GM04504 (cell line): Measurements from ENCODE around the gene FMNL1.
"Not testable (repeated sequence)": the region's sequence is repeated elsewhere in the genome, so short reads cannot be mapped to it uniquely, and the experiment has no call there.

Experiments used
- DNase-seq: peaks from one replicate; pipeline ENCODE4 v3.0.0-alpha.2; 2012; ENCODE audit warnings: low read depth

Gene FMNL1

DNA sequence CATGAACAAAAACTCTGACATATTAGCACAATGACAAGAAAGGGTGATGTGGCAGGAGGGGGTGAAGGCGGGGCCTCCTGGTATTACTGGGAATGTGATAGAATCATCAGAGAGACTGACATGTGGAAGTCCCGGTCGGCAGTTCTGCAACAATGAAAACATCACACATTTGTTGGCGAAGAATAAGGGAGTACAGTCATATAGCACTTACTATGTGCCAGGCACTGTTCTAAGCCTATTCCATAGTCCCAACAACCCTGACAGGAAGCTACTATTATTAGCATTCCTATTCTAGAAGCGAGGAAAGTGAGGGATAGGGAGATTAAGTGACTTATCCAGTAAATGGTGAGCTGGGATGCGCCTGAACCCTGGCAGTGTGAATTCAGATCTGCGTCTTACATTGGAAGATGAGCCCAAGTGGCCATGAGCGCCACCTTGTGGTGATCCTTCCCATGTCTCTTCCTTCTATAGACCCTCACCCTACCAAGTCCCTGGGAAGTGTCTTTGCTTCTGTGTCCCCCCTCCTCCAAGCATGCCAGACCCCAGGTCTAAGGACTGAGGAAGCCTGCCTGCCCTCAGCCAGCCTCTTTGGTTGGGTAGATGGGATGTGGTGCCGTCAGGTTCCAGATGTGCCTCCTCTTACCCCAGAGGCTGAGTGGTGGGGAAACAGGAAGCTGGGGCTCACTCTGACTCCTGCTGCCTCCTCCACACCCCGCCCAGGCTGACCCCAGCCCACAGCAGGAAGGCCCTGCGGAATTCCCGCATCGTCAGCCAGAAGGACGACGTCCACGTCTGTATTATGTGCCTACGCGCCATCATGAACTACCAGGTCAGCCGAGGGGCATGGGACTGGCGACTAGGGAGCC, 14.0 kb downstream of the FMNL1 start:
- no peak for DNase-seq

DNA sequence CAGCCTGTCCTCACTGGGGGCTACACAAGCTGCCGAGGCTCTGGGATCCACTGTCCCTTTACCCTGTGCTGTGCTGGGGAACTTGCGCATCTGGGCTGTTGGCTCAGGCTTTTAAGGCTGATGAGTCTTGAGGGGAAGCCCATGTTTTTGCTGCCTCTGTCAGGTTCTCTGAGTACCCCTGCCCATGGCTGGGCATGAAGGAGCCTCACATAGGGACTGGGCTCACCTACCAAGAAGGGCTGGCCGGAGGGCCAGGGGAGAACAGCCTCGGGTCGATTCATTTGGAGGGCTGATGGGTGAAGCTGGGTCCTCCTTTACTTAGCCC, 14.6 kb downstream of the FMNL1 start:
- DNase-seq: no peak

DNA sequence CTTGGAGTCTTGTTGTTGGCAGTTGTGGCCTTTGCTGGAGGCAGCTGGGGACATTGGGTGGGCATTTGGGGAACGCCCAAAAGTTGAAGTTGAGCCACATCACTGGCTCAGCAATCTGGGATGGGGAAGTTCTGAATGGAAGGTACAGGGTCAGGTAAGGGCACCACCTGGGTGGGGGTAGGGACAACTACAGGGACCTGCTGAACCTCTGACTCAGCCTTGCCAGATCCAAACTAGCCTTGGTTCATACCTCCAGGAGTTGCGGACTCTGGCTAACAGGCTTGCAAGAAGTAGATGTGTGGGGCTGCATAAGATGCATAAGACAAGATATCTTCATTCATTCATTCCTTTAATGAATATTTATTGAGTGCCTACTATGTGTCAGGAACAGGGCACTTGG, 16.0 kb downstream of the FMNL1 start:
- DNase-seq: no peak

DNA sequence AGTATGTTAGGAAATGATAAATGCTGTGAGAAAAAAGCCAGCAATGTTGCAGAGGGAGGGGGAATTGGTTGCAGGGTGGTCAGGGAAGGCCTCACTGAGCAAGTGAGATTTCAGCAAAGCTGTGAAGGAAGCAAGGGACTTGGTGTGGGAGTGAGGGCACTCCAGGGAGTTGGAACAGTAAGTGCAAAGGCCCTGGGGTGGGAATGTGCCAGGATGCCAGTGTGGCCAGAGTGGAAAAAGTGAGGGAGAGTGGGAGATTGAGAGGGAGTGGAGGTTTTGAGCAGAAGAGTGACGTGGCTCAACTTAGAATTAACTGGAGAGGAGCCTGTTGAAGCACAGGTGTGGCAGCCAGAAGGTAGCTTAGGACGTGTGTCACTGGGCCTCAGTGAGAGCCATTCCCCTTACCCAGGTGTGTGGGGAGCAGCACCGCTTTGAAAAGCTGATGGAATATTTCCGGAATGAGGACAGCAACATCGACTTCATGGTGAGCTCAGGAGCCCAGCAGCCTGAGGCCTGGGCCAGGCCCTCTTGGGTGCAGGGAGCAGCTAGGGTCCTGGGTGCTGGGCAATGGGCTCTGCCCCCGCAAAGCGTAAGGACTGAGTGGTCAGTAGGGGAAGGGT, 16.6 kb downstream of the FMNL1 start:
- DNase-seq: no peak

DNA sequence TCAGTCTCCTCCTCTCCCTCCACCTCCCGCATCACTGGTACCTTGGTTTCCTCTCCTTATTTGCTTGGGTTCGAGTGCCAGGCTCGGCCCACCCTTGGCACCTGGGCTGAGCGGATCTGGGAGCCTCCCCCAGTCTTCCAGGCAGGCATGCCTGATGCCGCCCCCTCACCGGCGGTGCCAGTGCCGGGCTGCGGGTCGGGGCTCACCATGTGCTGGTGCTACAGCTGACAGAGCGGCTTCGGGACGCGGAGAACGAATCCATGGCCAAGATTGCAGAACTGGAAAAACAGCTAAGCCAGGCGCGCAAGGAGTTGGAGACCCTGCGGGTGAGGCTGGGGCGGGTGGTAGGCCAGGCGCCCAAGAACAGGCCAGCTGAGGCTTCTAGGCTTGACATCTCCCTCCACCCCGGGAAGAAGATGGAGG, 19.2 kb downstream of the FMNL1 start:
- DNase-seq: no peak

DNA sequence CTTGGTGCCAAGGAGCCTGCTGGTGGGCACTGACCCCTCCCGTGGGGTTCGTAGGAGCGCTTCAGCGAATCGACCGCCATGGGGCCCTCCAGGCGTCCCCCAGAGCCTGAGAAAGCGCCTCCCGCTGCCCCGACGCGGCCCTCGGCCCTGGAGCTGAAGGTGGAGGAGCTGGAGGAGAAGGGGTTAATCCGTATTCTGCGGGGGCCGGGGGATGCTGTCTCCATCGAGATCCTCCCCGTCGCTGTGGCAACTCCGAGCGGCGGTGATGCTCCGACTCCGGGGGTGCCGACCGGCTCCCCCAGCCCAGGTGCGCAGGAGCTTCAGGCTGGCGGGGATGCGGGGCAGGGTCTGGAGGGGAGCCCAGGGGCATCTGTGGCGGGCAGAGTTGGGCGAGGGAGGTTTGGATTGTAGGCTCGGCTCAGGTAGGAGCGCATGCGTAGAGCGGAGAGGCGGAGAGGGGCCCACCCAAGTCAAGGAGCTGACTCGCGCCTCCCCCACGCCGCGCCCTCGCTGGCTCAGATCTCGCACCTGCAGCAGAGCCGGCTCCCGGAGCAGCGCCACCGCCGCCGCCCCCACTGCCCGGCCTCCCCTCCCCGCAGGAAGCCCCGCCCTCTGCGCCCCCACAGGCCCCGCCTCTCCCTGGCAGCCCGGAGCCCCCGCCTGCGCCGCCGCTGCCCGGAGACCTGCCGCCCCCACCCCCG, 19.8 kb downstream of the FMNL1 start:
- DNase-seq: no peak

DNA sequence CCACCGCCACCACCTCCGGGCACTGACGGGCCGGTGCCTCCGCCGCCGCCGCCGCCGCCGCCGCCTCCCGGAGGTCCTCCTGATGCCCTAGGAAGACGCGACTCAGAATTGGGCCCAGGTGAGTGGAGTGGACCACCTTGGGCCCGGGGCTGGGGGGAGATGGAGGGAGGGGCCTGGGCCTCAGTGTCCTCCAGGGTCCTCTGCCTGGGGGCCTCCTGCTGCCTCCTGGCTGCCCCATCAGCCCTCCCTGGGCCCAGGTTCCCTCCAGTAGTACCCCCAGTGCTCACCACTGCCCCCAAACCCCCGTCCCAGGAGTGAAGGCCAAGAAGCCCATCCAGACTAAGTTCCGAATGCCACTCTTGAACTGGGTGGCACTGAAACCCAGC, 20.3 kb downstream of the FMNL1 start:
- DNase-seq: no peak

DNA sequence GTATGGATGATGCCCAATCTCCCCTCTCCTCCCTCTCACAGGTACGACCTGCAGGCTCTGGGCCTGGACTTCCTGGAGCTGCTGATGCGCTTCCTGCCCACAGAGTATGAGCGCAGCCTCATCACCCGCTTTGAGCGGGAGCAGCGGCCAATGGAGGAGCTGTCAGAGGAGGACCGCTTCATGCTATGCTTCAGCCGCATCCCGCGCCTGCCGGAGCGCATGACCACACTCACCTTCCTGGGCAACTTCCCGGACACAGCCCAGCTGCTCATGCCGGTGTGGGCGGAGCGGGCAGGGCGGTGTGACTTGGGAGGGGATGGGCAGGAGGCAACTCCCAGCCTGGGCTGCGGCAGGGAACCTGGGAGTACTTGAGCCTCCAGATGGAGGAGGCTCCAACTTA, 22.1 kb downstream of the FMNL1 start:
- DNase-seq: no peak

DNA sequence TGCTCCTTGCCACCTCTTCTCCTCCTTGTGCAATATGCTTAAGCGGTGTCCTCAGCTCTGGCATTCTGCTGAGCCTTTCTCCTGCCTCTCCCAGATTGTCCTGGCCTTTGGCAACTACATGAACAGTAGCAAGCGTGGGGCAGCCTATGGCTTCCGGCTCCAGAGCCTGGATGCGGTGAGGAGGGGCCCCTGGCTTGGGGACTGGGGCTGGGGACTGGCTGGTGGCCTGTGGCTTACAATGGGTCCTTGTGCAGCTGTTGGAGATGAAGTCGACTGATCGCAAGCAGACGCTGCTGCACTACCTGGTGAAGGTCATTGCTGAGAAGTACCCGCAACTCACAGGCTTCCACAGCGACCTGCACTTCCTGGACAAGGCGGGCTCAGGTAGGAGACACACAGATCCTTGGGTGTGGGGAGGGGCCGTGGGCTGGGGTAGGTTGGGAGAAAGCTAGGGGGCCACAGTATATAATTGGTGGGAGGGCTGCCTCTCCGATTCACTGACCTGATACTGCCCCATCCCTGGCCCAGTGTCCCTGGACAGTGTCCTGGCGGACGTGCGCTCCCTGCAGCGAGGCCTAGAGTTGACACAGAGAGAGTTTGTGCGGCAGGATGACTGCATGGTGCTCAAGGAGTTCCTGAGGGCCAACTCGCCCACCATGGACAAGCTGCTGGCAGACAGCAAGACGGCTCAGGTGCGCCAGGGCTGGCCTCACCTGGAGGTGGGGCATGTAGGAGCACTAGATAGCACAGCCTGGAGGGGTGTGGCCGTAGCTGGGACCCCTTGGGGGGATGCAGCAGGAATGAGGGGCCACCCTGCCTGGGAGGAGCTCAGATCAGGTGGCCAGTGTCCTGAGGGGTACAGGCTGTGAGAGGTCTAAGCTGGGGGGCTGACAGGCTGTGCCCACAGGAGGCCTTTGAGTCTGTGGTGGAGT, 23.3 kb downstream of the FMNL1 start:
- DNase-seq: no peak

DNA sequence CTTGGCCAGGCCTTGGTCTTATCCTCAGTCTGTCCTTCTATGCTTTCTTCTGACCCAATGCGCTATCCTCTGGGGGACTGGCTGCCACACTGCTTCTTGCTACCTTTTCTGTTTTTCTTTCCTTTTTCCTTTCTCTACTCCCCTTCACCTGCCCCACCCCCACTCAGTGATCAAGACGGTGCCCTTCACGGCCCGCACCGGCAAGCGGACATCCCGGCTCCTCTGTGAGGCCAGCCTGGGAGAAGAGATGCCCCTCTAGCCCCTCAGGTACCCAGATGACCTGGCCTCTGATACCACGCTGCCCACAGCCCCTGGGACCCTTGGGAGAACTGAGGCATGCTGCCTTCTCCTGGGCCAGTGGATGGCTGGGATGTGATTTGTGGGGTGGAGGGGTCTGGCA, 24.7 kb downstream of the FMNL1 start:
- DNase-seq: no peak

DNA sequence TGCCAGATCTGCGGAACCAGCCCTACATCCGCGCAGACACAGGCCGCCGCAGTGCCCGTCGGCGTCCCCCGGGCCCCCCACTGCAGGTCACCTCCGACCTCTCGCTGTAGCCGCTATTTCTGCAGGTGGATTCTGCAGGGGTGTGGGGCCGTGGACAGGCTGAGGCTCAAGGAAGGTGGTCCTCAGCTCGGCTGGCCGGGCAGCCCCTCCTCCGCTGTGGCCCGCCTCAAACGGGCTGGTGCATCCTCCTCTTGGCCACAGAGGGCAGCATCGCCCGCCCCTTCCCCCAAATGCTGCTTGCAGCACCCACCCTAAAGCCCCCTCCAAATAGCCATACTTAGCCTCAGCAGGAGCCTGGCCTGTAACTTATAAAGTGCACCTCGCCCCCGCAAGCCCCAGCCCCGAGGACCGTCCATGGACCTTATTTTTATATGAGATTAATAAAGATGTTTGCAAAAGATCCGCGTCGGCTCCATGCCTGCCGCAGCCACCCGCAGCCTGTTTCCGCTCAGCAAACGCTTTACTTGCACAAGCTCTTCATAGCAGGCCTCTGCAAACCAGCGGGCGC, 25.3 kb downstream of the FMNL1 start:
- DNase-seq: no peak

DNA sequence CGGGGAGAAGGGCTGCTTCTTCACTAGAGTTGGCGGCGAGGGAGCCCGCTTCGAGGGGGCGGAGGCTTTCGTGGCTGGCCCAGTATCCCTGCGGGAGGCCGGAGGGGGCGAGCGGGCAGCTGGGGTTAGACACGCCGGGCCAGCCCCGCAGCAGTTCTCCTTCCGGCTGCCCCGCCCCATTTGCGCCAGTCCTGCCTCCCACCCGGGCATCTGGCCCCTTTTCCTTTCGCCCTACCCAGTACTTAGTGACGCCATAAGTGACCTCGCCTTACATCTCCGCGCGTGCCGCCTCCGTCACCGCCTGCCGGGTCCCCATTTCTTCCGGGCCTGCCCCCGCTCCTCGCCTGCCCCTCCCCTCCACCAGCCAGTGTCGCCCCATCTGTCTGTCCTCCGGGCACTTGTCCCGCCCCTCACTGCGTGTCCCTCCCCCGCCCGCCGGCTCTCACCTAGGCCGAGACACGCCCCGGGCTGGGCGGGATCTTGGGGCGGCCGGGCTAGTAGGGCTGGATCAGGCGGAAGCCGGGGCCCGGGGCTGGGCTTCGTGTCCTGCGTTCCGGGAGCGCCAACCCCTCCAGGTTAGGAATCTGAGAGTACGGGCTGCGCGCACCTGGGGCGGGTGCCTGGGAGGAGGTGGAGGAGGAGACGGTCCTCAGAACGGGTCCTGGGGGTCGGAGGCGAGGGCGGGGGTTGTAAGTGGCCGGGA, 25.9 kb downstream of the FMNL1 start:
- no peak for DNase-seq

DNA sequence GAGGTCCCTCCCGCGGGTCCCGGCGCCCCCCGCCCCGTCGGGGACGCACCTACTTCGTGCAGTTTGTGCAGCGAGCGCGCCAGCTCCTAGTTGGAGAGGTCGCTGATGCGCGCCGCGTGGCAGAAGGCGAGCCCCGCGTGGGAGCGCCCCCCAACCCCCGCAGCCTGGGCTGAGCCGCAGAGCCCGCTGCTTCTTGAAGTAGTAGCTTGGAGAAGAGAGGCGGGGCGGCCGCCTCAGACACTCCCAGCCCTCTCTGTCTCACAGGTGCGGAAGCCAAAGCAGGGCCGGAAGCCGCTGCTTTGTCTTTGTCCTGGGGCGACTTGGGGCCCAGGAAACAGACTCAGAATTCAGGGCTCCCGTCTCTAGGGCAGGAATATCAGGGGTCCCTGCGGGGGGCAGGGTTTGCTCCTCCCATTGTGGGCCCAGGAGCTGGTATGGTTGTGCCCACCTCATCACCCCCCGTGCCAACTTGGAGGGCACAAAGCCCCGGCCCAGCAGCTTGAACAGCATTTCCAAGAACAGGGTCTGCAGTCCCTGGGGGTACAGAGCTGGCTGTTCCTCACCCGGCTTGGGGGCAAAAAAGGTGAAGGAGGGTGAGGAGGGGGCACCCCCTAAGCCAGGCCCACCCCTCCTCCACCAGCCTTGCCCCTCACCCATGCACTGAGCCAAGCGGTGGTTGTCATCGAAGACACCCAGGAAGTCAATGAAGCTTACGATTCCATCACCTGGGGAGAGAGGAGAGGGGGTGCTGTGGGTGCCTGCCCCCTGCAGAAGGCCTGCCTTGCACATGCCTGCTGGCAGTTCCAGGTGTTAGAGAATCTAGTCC, 26.7 kb downstream of the FMNL1 start:
- no peak for DNase-seq

DNA sequence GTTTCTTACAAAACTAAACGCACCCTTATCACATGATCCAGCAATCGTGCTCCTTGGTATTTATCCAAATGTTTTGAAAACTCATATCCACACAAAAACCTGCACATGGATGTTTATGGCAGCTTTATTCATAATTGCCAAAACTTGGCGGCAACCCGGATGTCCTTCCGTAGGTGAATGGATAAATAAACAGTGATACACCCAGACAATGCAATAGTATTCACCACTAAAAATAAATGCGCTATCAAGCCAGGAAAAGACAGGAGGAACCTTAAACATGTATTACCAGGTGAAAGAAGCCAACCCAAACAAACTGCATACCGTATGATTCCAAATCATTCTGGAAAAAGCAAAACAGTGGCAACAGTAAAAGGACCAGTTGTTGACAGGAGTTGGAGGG, 30.2 kb downstream of the FMNL1 start:
- DNase-seq: no peak

DNA sequence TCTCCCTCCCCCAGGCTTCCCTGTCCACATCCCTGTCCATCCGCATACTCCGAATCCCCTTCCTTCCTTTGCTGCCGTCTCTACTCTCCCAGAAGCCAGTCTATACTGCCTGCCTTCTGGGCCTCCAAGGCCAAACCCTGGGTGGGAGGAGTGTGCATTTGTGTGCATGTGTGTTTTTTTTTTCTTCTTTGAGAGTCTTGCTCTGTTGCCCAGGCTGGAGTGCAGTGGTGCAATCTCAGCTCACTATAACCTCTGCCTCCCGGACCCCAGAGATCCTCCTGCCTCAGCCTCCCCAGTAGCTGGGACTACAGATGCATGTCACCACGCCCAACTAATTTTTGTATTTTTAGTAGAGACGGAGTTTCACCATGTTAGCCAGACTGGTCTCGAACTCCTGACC, 31.6 kb downstream of the FMNL1 start:
- not testable (repeated sequence) for DNase-seq

DNA sequence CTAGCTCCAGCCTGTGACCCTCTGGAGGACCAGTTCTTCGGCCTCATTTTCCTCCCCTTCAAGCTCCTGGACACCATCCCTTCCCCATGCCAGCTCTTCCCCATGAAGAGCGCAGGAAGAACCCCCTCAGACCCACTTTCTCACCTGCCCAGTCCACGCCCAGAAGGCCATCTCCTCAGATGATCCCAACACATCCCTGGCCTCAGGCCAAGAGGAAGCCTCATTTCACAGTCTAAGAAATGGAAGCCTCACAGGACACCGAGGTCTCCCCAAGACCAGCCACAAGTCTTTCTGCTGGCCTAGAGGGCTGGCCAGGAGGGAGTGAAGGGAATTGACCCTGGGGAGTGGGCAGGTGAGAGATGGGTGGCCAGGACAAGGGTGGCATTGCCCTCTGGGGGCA, 32.2 kb downstream of the FMNL1 start:
- no peak for DNase-seq

DNA sequence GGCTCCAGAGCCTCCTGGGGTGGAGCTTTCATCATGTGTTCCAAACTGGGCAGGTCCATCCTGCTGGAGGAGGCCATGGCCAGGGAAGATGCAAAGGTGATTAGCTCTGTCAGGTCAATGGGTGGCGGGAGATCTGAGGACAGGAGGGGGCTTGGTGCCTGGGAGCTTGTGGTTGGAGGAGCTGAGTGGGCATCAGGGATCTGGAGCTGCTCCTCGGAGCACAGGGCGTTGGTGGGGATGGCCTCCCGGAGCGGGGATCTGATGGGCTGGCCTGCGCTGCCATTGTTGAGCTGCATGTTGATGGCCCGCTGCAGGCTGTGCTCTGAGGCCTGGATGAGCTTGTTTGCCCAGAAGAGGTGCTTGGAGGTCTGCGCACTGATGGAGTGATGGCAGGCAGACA, 33.7 kb downstream of the FMNL1 start:
- no peak for DNase-seq

DNA sequence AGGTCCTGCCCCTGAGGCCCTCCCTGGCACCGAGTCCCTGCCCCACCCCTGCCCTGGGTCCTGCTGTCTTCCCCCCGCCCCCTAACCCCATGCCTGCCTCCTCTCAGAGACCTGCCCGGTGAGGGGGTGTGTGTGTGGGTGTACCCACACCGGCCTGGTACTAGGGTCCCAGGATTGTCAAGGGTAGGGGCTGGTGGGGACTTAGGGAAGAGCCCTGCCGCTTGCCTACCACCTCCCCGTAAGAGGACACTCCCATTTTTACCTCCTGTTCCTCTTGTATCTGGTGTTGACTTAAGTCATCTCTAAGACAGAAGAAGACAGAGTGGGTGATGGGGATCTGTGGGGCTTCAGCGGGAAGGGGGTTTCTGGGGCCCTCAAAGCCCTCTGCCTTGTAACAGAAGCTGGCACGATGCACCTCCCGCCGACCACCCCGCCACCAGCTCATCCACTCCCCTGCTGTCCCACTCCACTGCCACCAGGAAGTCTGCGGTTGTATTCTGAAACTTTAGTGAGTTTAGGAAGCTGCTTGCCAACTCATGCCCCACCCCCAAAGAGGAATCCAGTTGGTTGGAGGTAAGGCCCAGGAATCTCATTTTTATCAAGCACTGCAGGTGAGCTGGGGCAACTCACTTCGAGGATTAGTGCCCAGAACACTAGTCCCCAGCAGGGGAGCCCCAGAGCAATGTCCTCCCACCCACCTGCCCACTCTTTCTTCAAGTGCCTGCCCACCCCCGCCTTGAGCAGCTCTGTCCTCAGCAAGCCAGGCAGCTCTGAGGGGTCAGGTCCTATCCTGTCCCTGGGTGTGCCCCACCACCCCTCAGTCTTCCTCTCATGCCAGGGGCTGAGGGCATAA, 34.7 kb downstream of the FMNL1 start:
- DNase-seq: no peak

DNA sequence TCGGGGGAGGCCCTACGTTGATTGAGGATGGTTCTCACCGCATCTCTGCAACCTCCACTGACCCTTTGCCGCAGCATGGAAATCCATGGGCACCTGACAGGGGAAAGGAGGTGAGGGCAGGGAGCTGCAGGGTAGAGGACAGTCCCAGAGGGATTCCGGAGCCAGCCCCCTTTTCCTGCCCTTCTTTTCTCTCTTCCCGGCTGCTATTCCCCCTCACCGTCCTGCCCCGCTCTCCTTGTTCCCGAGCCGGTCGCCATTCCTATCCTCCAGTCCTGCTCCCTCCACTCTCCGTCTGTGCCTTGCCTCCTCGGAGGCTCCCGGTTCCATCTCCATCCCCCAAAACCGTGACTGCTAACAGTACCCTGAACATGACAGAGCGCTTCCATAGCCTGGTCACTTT, 35.4 kb downstream of the FMNL1 start:
- no peak for DNase-seq
